HUES6 (cell line): Measurements from ENCODE around the gene PROCA1.

Experiments
- H3K27ac ChIP-seq: 2 replicates; pipeline ENCODE4 v1.7.0; 2013; ENCODE audit warnings: low read depth, mild to moderate bottlenecking, low read length, inconsistent platforms
- H3K27me3 ChIP-seq: 2 replicates; pipeline ENCODE4 v1.6.1; 2013; ENCODE audit warnings: low read length; ENCODE audit not compliant: control insufficient read depth, insufficient read depth
- H3K36me3 ChIP-seq: 2 replicates; pipeline ENCODE4 v1.6.1; 2013; ENCODE audit warnings: low read length; ENCODE audit not compliant: control insufficient read depth, insufficient read depth
- H3K4me1 ChIP-seq: 2 replicates; pipeline ENCODE4 v1.6.1; 2013; ENCODE audit warnings: low read length; ENCODE audit not compliant: control insufficient read depth, insufficient read depth
- H3K4me3 ChIP-seq: 2 replicates; pipeline ENCODE4 v1.5.1; 2013; ENCODE audit warnings: low read depth, low read length
- H3K9ac ChIP-seq: one replicate; pipeline ENCODE4 v1.6.1; 2013; ENCODE audit warnings: mild to moderate bottlenecking, low read length
- H3K9me3 ChIP-seq: 2 replicates; pipeline ENCODE4 v1.6.1; 2013; ENCODE audit warnings: low read depth, low read length; ENCODE audit not compliant: control insufficient read depth, insufficient read depth

The PROCA1 gene

GRCh38 chr17:28711723-28712031 lies at the start of gene PROCA1:
TSS of gene PROCA1 (minus strand) at chr17:28711888. CDS start at chr17:28711660, 228 bp downstream.
- H3K4me1 ChIP-seq = peaks cover 26% of the 10 kb centered on the region
- peaks cover 30% of the 10 kb centered on the region for H3K36me3 ChIP-seq

GRCh38 chr17:28760601-28761562 lies 49.2 kb upstream of the PROCA1 start:
- no peaks in the 10 kb centered on the region for H3K9me3 ChIP-seq
- H3K4me1 ChIP-seq = peaks cover 36% of the 10 kb centered on the region
- H3K4me3 ChIP-seq = peak overlapping the region; percentile 37
- no peaks in the 10 kb centered on the region for H3K27me3 ChIP-seq
- H3K9ac ChIP-seq = peak overlapping the region; percentile 59
- H3K27ac ChIP-seq = peak overlapping the region; percentile 94
- H3K36me3 ChIP-seq = peaks cover 52% of the 10 kb centered on the region

More at GRCh38 chr17:28711723-28712031, at the start of gene PROCA1:
- Histone ChIP-seq H3K9me3 (no peaks in the 10 kb centered on the region), H3K27me3 (no peaks in the 10 kb centered on the region), H3K9ac (peak within 1 kb of the TSS; percentile 90), H3K27ac (peak within 1 kb of the TSS; percentile 90), H3K4me3 (peak within 1 kb of the TSS; percentile 82)

- no peak overlapping the region; the same call in 1 of the 2 replicates for H3K27ac ChIP-seq
- no peak overlapping the region for H3K4me3 ChIP-seq
- H3K36me3 ChIP-seq = peaks cover 39% of the 10 kb centered on the region
- H3K9ac ChIP-seq = peak overlapping the region; percentile 41
- no peaks in the 10 kb centered on the region for H3K9me3 ChIP-seq
- peaks cover 36% of the 10 kb centered on the region for H3K4me1 ChIP-seq
- H3K27me3 ChIP-seq = no peaks in the 10 kb centered on the region
These were observed 47.7 kb upstream of the PROCA1 start for GRCh38 chr17:28759256-28759865.

- H3K9me3 ChIP-seq = no peaks in the 10 kb centered on the region
- no peaks in the 10 kb centered on the region for H3K27me3 ChIP-seq
- H3K4me3 ChIP-seq = no peak overlapping the region
- H3K9ac ChIP-seq = no peak overlapping the region
- H3K36me3 ChIP-seq = peaks cover 39% of the 10 kb centered on the region
- peaks cover 36% of the 10 kb centered on the region for H3K4me1 ChIP-seq
- no peak overlapping the region for H3K27ac ChIP-seq
These were observed 46.9 kb upstream of the PROCA1 start for GRCh38 chr17:28758411-28759121.

GRCh38 chr17:28756049-28756804 lies 44.5 kb upstream of the PROCA1 start:
- Histone ChIP-seq H3K9me3 (no peaks in the 10 kb centered on the region), H3K36me3 (peaks cover 43% of the 10 kb centered on the region), H3K9ac (no peak overlapping the region), H3K4me1 (peaks cover 18% of the 10 kb centered on the region), H3K27me3 (no peaks in the 10 kb centered on the region), H3K4me3 (no peak overlapping the region), H3K27ac (no peak overlapping the region)

- Histone ChIP-seq H3K27me3 (no peaks in the 10 kb centered on the region), H3K36me3 (peaks cover 51% of the 10 kb centered on the region), H3K4me1 (peaks cover 12% of the 10 kb centered on the region), H3K9me3 (no peaks in the 10 kb centered on the region), H3K27ac (no peak overlapping the region), H3K9ac (no peak overlapping the region), H3K4me3 (no peak overlapping the region)
These were observed 43.8 kb upstream of the PROCA1 start for GRCh38 chr17:28755486-28755885.

GRCh38 chr17:28751600-28752366 lies 40.1 kb upstream of the PROCA1 start:
- H3K9ac ChIP-seq = no peak overlapping the region
- H3K4me3 ChIP-seq = no peak overlapping the region
- no peaks in the 10 kb centered on the region for H3K9me3 ChIP-seq
- H3K4me1 ChIP-seq = peaks cover 14% of the 10 kb centered on the region
- H3K27ac ChIP-seq = no peak overlapping the region
- H3K27me3 ChIP-seq = no peaks in the 10 kb centered on the region
- H3K36me3 ChIP-seq = peaks cover 54% of the 10 kb centered on the region

- peak overlapping the region; percentile 12 for H3K9ac ChIP-seq
- H3K27me3 ChIP-seq = no peaks in the 10 kb centered on the region
- H3K27ac ChIP-seq = no peak overlapping the region
- no peaks in the 10 kb centered on the region for H3K9me3 ChIP-seq
- H3K4me3 ChIP-seq = no peak overlapping the region
- H3K4me1 ChIP-seq = peaks cover 27% of the 10 kb centered on the region
- H3K36me3 ChIP-seq = peaks cover 66% of the 10 kb centered on the region
These were observed 38.7 kb upstream of the PROCA1 start for GRCh38 chr17:28750178-28751047.

GRCh38 chr17:28749516-28750177 lies 38.0 kb upstream of the PROCA1 start:
- no peak overlapping the region for H3K9ac ChIP-seq
- no peaks in the 10 kb centered on the region for H3K9me3 ChIP-seq
- H3K4me3 ChIP-seq = no peak overlapping the region
- H3K4me1 ChIP-seq = peaks cover 27% of the 10 kb centered on the region
- peaks cover 71% of the 10 kb centered on the region for H3K36me3 ChIP-seq
- H3K27me3 ChIP-seq = no peaks in the 10 kb centered on the region
- no peak overlapping the region for H3K27ac ChIP-seq
